Caco-2 (cell line): ENCODE data around the gene SHANK2. TPM values are rescaled to one million over a fixed set of nuclear protein-coding genes. Genes with fewer than 3 reads are reported as not detected.

Source experiments
- BruUV-seq: library from RNA; stranded (reverse); fragments of 400-500 nt; replicated peaks from 2 replicates; lab custom pipeline; 2021; lab: Mats Ljungman, UMichigan
- CTCF ChIA-PET: fragments of 300-600 bp; sonication (Branson Sonifier 250); formaldehyde crosslinking; loops from one replicate; lab custom pipeline; 2022; ENCODE audit warnings: antibody characterized with exemption; lab: Charles Lee
- POLR2A ChIA-PET: fragments of 300-600 bp; sonication (Branson Sonifier 250); formaldehyde crosslinking; loops from one replicate; lab custom pipeline; 2022; ENCODE audit warnings: antibody characterized with exemption; lab: Charles Lee
- DNase-seq, 2 experiments: peaks; one replicate each; pipeline versions ENCODE4 v3.0.0 to v3.0.0-alpha.2; 2020 to 2022
- H3K27me3 ChIP-seq: replicated peaks from 2 replicates; pipeline ENCODE4 v1.6.0; 2011; ENCODE audit warnings: low read length; ENCODE audit not compliant: control insufficient read depth, insufficient read depth
- H3K36me3 ChIP-seq: 2 replicates; pipeline ENCODE4 v1.5.1; 2011; ENCODE audit warnings: low read length; ENCODE audit not compliant: control insufficient read depth, insufficient read depth
- H3K4me1 ChIP-seq: fragments of 250-450 bp; sonication (Bioruptor Pico); 2 replicates; pipeline ENCODE4 v1.5.1; 2020; ENCODE audit warnings: mild to moderate bottlenecking
- H3K4me3 ChIP-seq: 2 replicates; pipeline ENCODE4 v1.5.1; 2011; ENCODE audit warnings: low read depth, mild to moderate bottlenecking, control low read depth, low read length
- H3K9me3 ChIP-seq: fragments of 250-450 bp; sonication (Bioruptor Pico); 2 replicates; pipeline ENCODE4 v1.5.1; 2020; ENCODE audit warnings: mild to moderate bottlenecking, moderate library complexity
- H3K27ac Mint-ChIP-seq: one replicate; pipeline ENCODE4 v1.8.0; 2022; ENCODE audit warnings: mixed read lengths; ENCODE audit not compliant: unreplicated experiment
- H3K27me3 Mint-ChIP-seq: one replicate; pipeline ENCODE4 v1.8.0; 2022; ENCODE audit warnings: mixed read lengths; ENCODE audit not compliant: insufficient read depth, unreplicated experiment
- H3K36me3 Mint-ChIP-seq: one replicate; pipeline ENCODE4 v1.8.0; 2022; ENCODE audit warnings: mild to moderate bottlenecking, mixed read lengths; ENCODE audit not compliant: insufficient read depth, unreplicated experiment
- H3K4me1 Mint-ChIP-seq: one replicate; pipeline ENCODE4 v1.8.0; 2022; ENCODE audit warnings: low read depth, mixed read lengths; ENCODE audit not compliant: unreplicated experiment
- H3K4me3 Mint-ChIP-seq: one replicate; pipeline ENCODE4 v1.8.0; 2022; ENCODE audit warnings: mild to moderate bottlenecking, moderate library complexity, mixed read lengths; ENCODE audit not compliant: unreplicated experiment
- H3K9me3 Mint-ChIP-seq: one replicate; pipeline ENCODE4 v1.8.0; 2022; ENCODE audit warnings: mixed read lengths; ENCODE audit not compliant: unreplicated experiment
- CTCF ChIP-seq, 2 experiments: fragments of 200-600 bp in 1 of 2; IDR thresholded peaks; 1 replicate in 1 of 2; 2 replicates in 1 of 2; pipeline versions ENCODE4 v1.5.1 to v1.8.0; 2011 to 2022; ENCODE audit warnings: antibody characterized with exemption in 1 of 2, control low read depth in 1 of 2, inconsistent platforms in 1 of 2, low read depth in 1 of 2, low read length in 1 of 2, mild to moderate bottlenecking in 1 of 2, moderate library complexity in 1 of 2; ENCODE audit not compliant: insufficient read depth in 1 of 2, severe bottlenecking in 1 of 2, unreplicated experiment in 1 of 2
- intact Hi-C: fragments of 100-400 bp; cut with micrococcal nuclease; formaldehyde crosslinking; loops from one replicate; pipeline ENCODE4 v1.10.0; 2022; ENCODE audit not compliant: unreplicated experiment
- total RNA-seq: library from RNA; stranded (reverse); gene quantifications from 2 replicates; pipeline ENCODE4 v1.2.3, GENCODE V29; 2022

The SHANK2 gene
- total RNA-seq, 1 experiment from 2014 or later = 177 TPM

- intact Hi-C loops = no loop called here
- no peaks in the 10 kb centered on the region for H3K9me3 Mint-ChIP-seq
- H3K27me3 ChIP-seq = no peaks in the 10 kb centered on the region
- TF ChIP-seq CTCF (IDR thresholded peaks at IDR 0.05; ENCODE audit: insufficient read depth in 1 of 2, low read depth in 1 of 2, low read length in 1 of 2, severe bottlenecking in 1 of 2, unreplicated experiment in 1 of 2) = no peak
- peaks cover 92% of the 10 kb centered on the region for H3K36me3 Mint-ChIP-seq
- H3K4me1 Mint-ChIP-seq = peaks cover 19% of the 10 kb centered on the region
- BruUV-seq = no TSS peak
- H3K36me3 ChIP-seq = peaks cover 4% of the 10 kb centered on the region; the same call in 1 of the 2 replicates
- POLR2A ChIA-PET = no interaction called here
- H3K27me3 Mint-ChIP-seq = no peaks in the 10 kb centered on the region
- CTCF ChIA-PET = no interaction called here
- H3K4me1 ChIP-seq = no peaks in the 10 kb centered on the region
- H3K4me3 ChIP-seq = no peak overlapping the region
- H3K9me3 ChIP-seq = no peaks in the 10 kb centered on the region
- H3K27ac Mint-ChIP-seq = no peak overlapping the region
- peak in 1 of 2 experiments; percentile 29 for DNase-seq
- no peak overlapping the region for H3K4me3 Mint-ChIP-seq
Observed at GRCh38 chr11:71215425-71215965, 36.9 kb downstream of the SHANK2 start.

- intact Hi-C loops = no loop called here
- POLR2A ChIA-PET = no interaction called here
- Mint-ChIP-seq H3K4me3 (no peak overlapping the region), H3K36me3 (peaks cover 92% of the 10 kb centered on the region), H3K27ac (peak overlapping the region; percentile 41), H3K4me1 (peaks cover 19% of the 10 kb centered on the region), H3K9me3 (no peaks in the 10 kb centered on the region), H3K27me3 (no peaks in the 10 kb centered on the region)
- TF ChIP-seq CTCF (IDR thresholded peaks at IDR 0.05; ENCODE audit: insufficient read depth in 1 of 2, low read depth in 1 of 2, low read length in 1 of 2, severe bottlenecking in 1 of 2, unreplicated experiment in 1 of 2) = no peak
- H3K4me3 ChIP-seq = no peak overlapping the region
- CTCF ChIA-PET = no interaction called here
- H3K4me1 ChIP-seq = no peaks in the 10 kb centered on the region
- BruUV-seq = no TSS peak
- DNase-seq = peak in 1 of 2 experiments; percentile 29
- no peaks in the 10 kb centered on the region; the same call in 1 of the 2 replicates for H3K9me3 ChIP-seq
- peaks cover 6% of the 10 kb centered on the region for H3K36me3 ChIP-seq
- H3K27me3 ChIP-seq = no peaks in the 10 kb centered on the region
Observed at GRCh38 chr11:71214553-71215424, 37.6 kb downstream of the SHANK2 start.

- peak overlapping the region; percentile 41 for H3K27ac Mint-ChIP-seq
- H3K4me1 Mint-ChIP-seq = peaks cover 19% of the 10 kb centered on the region
- Histone ChIP-seq H3K36me3 (peaks cover 12% of the 10 kb centered on the region), H3K4me1 (no peaks in the 10 kb centered on the region), H3K9me3 (peaks cover 9% of the 10 kb centered on the region), H3K27me3 (no peaks in the 10 kb centered on the region), H3K4me3 (no peak overlapping the region)
- H3K4me3 Mint-ChIP-seq = no peak overlapping the region
- peaks cover 93% of the 10 kb centered on the region for H3K36me3 Mint-ChIP-seq
- intact Hi-C loops = no loop called here
- ChIA-PET CTCF (no interaction called here), POLR2A (no interaction called here)
- no peak for TF ChIP-seq CTCF (IDR thresholded peaks at IDR 0.05; ENCODE audit: insufficient read depth in 1 of 2, low read depth in 1 of 2, low read length in 1 of 2, severe bottlenecking in 1 of 2, unreplicated experiment in 1 of 2)
- H3K9me3 Mint-ChIP-seq = no peaks in the 10 kb centered on the region
- H3K27me3 Mint-ChIP-seq = no peaks in the 10 kb centered on the region
- peak in 1 of 2 experiments; percentile 31 for DNase-seq
- no TSS peak for BruUV-seq
Observed at GRCh38 chr11:71213696-71214552, 38.5 kb downstream of the SHANK2 start.
